ENCODE data around the gene SMARCC1.
"Not testable (repeated sequence)": the region's sequence is repeated elsewhere in the genome, so short reads cannot be mapped to it uniquely, and the experiment has no call there.

Gene SMARCC1

GRCh38 chr3:47781685-47782445 lies at the start of gene SMARCC1:
SMARCC1 (minus strand) TSS chr3:47781893; CDS start chr3:47781797, 96 bp downstream.
- DNase-seq (ENCODE audit: low spot score), result peak; percentile 99

- DNase-seq (ENCODE audit: low spot score), result not testable (repeated sequence)
Measured at GRCh38 chr3:47829482-47829881, 47.8 kb upstream of the SMARCC1 start.

DNA sequence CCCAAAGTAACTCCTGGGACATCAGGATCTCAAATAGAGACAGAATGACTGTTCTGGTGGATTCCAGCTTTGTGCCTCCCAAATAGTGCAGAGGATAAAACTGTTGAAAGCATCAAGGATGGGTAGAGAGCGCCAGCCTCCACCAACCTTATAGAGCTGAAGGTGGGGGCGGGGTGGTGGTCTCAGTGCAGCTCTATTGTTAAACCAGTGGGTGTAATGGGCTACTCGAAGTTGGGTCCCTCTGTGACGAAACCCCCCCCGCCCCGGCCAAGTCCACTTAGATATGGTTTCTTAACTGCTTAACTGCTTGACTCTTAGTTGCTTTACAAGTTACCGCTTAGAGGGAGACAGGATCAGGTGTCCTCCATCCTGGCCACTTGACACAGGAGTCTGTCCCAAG lies 43.9 kb upstream of the SMARCC1 start:
- DNase-seq (ENCODE audit: low spot score), result no peak

- peak; percentile 99 for DNase-seq (ENCODE audit: low spot score)
Measured at GRCh38 chr3:47824541-47825473, 43.1 kb upstream of the SMARCC1 start.

- no peak for DNase-seq (ENCODE audit: low spot score)
Measured at GRCh38 chr3:47817609-47818008, 35.9 kb upstream of the SMARCC1 start.

DNA sequence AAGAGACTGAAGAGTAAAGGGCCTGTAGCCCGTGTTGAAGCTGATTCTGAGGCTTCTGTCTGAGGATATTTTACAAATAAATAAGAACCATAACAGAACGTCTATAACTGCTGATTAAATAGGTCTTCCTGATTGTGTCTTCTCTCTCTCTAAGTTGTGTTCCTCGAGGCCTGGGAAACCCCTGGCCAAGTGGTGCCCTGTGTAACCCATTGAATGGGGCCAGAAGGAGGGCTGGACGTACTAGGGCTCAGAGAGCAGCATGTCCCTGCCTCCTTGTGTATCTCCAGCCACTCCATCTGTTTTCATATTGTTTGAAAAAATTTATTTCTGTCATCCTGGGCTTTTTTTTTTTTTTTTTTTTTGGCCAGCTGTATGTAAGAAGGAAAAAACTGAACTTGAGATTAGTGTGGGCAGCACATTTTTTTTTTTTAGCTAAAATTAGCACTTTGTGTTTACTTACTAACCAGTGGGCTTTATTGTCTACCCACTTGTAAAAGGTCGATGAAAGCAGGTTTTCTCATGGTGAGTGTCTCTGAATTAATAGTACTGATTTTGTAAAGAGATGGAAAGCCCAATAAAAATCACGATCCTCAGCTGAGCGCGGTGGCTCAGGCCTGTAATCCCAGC lies 32.0 kb upstream of the SMARCC1 start:
- DNase-seq (ENCODE audit: low spot score), result no peak

GRCh38 chr3:47804577-47804976 lies 22.9 kb upstream of the SMARCC1 start:
- no peak for DNase-seq (ENCODE audit: low spot score)

- DNase-seq (ENCODE audit: low spot score), result no peak
Measured at GRCh38 chr3:47803480-47804025, 21.9 kb upstream of the SMARCC1 start.

GRCh38 chr3:47802734-47803479 lies 21.2 kb upstream of the SMARCC1 start, which contains the start of gene DHX30:
DHX30 (plus strand) TSS chr3:47803138; CDS start chr3:47810684, 7,546 bp downstream.
- DNase-seq (ENCODE audit: low spot score), result peak; percentile 96

GRCh38 chr3:47799733-47800132 lies 18.0 kb upstream of the SMARCC1 start:
- DNase-seq (ENCODE audit: low spot score), result no peak

DNA sequence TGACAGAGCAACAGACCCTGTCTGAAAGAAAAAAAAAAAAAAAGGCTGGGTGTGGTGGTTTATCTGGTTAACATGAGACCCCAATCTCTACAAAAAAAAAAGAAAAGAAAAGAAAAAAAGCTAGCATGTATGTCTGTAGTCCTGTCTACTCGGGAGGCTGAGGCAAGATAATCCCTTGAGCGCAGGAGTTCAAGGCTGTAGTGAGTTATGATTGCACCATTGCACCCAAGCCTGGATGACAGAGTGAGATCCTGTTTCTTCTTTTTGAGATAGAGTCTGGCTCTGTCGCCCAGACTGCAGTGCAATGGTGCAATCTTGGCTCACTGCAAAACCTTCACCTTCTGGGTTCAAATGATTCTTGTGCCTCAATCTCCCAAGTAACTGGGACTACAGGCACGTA lies 12.9 kb upstream of the SMARCC1 start:
- no peak for DNase-seq (ENCODE audit: low spot score)

DNA sequence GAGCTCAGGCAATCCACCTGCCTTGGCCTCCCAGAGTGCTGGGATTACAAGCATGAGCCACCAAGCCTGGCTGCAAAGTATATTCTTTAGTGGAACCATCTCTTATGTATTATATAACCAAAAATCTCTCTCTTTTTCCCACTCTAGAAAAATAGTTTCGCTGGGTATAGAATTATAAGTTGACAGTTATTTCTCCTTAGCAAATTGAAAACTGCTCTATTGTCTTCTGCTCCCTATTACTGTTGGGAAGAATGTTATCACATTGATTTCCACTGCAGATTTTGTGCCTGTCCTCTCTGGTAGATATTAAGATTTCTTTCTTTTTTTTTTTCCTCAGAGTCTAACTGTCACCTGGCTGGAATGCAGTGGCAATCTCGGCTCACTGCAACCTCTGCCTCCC lies 11.0 kb upstream of the SMARCC1 start:
- no peak for DNase-seq (ENCODE audit: low spot score)

DNA sequence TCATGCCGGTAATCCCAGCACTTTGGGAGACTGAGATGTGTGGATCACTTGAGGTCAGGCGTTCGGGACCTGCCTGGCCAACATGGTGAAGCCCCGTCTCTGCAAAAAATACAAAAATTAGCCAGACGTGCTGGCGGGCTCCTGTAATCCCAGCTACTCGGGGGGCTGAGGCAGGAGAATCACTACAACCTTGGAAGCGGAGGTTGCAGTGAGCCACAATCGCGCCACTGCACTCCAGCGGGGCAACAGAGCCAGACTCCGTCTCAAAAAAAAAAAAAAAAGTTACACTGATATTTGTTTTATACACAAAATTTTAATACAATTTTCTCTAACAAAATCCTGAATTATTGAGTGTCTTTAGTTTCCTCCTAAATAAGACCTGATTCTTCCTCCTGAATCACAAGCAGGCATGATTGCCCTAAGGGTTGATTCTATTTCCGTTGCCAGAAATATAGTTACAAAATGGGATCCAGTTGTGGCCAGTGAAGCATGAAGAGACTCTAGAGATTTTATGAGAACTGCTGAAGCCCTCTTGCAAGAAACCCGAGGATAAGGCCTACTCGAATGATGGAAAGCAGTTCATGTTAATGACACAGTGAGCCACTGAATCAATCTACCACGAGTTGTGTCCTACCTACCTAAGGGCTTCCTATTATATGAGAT lies 9.6 kb upstream of the SMARCC1 start:
- no peak for DNase-seq (ENCODE audit: low spot score)

- no peak for DNase-seq (ENCODE audit: low spot score)
Measured at GRCh38 chr3:47783673-47784072, 2.0 kb upstream of the SMARCC1 start.

GRCh38 chr3:47782446-47783308 lies 984 bp upstream of the SMARCC1 start:
- DNase-seq (ENCODE audit: low spot score), result no peak

DNA sequence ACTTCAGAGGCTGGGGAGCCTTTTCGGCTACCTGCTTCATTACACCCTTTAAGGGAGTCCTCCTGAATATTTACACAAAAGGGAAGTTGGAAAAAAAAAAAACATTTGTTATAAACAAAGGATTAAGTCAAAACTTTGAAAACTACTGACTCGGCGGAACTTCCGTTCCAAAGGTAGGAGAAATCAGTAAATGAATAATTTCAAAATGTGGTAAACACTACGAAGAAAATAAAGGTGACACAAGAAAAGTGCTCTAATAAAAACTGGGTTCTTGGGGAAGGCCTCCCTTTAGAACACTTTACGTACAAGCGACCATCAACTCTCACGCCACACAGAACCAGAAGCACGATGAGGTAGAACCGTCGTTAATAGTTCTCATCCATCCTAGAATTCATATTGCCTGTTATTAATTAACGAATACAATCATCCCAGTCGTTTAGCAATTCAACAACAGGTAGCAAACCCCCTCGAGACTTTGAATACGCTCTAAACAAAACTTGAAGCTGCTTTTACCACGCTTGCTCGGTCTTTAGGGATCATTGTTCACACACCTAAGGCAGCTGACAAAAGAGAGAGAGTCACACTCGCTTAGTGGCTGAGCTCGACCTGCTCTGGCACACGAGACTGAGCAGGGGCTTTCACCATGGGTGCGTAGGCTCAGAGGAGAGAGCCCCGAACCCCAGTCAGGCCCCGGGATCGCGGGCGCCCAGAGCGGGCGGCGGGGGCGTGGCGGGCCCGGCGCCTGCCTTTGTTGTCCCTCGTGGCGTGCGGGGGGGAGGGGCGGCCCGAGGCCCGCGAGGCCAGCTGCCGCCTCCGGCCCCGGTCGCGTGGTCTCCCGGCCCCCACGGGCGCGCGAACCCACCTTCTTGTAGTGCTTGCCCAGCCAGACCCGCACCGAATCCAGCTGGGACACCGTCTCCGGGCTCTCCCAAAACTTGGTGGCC lies 680 bp downstream of the SMARCC1 start:
- DNase-seq (ENCODE audit: low spot score), result peak; percentile 80

DNA sequence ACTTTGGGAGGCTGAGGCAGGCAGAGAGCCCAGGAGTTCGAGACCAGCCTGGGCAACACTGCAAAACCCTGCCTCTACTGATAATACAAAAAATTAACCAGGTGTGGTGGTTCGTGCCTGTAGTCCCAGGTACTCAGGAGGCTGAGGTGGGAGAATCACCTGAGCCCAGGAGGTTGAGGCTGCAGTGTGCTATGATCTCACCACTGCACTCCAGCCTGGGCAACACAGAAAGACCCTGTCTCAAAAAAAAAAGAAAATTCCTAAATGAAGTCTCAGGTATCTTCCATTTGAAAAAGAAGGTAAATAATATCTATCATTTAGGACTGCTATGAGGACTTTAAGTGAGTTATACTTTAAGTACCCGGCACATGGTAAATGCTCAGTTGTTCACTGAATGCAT lies 2.9 kb downstream of the SMARCC1 start:
- no peak for DNase-seq (ENCODE audit: low spot score)

- DNase-seq (ENCODE audit: low spot score), result no peak
Measured at GRCh38 chr3:47772788-47773187, 8.9 kb downstream of the SMARCC1 start.

DNA sequence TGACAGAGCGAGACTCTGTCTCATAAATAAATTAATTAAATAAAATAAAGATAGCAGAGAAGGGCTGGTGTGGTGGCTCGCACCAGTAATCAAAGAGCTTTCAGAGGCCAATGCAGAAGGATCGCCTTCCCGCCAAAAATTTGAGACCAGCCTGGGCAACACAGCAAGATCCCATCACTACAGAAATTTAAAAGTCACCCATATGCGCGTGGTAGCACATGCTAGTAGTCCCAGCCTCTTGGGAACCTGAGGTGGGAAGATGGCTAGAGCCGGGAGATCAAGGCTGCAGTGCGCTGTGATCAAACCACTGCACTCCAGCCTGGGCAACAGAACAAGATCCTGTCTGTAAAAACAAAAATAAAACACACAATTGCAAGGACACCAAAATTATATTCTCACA lies 9.6 kb downstream of the SMARCC1 start:
- no peak for DNase-seq (ENCODE audit: low spot score)
